Gastroesophageal sphincter (tissue), 4 donors: ENCODE measurements around the gene AKAP12. TPM values are rescaled to one million over a fixed set of nuclear protein-coding genes. Genes with fewer than 3 reads are reported as not detected.

Source experiments
- ATAC-seq: fragments of 150-250 bp; one replicate; pipeline ENCODE4 v1.9.1; 2016; ENCODE audit warnings: mild to moderate bottlenecking, moderate library complexity
- H3K27ac ChIP-seq, 4 donors: fragments of 200-600 bp; sonication (generic) in 3 of 4; 1 replicate in 3 of 4; 2 replicates in 1 of 4; pipeline ENCODE4 v1.5.1; 2016 to 2019
- H3K27me3 ChIP-seq: fragments of 200-600 bp; sonication (generic); one replicate; pipeline ENCODE4 v1.5.1; 2019
- H3K36me3 ChIP-seq, 2 donors: fragments of 200-600 bp; sonication (generic); one replicate each; pipeline ENCODE4 v1.5.1; 2019; ENCODE audit warnings: control low read depth in 1 of 2
- H3K4me1 ChIP-seq, 3 donors: fragments of 200-600 bp; sonication (generic); 1 replicate in 2 of 3; 2 replicates in 1 of 3; pipeline ENCODE4 v1.5.1; 2016 to 2019; ENCODE audit warnings: control low read depth in 2 of 3
- H3K4me3 ChIP-seq, 2 donors: fragments of 200-600 bp; sonication (generic); one replicate each; pipeline ENCODE4 v1.5.1; 2019; ENCODE audit warnings: mild to moderate bottlenecking in 1 of 2, moderate library complexity in 1 of 2
- H3K9me3 ChIP-seq, 3 donors: fragments of 200-600 bp; sonication (generic); one replicate each; pipeline ENCODE4 v1.5.1; 2017 to 2019; ENCODE audit warnings: control low read depth in 2 of 3
- CTCF ChIP-seq, 4 experiments: fragments of 200-600 bp in 2 of 4; fragments of 450-650 bp in 2 of 4; sonication (generic) in 1 of 4; IDR thresholded peaks; one replicate each; pipeline ENCODE4 v1.5.1; 2017 to 2019; ENCODE audit warnings: antibody characterized with exemption in 4 of 4, mild to moderate bottlenecking in 2 of 4, moderate library complexity in 2 of 4
- EP300 ChIP-seq: sonication (generic); formaldehyde crosslinking; IDR thresholded peaks from one replicate; pipeline ENCODE4 v1.6.1; 2017; ENCODE audit warnings: antibody characterized with exemption, mild to moderate bottlenecking
- POLR2A ChIP-seq, 2 donors: fragments of 450-650 bp; IDR thresholded peaks; one replicate each; pipeline ENCODE4 v1.6.1; 2017; ENCODE audit warnings: antibody characterized with exemption in 2 of 2, mild to moderate bottlenecking in 2 of 2, moderate library complexity in 1 of 2
- POLR2AphosphoS5 ChIP-seq: sonication (generic); formaldehyde crosslinking; IDR thresholded peaks from one replicate; pipeline ENCODE4 v1.6.1; 2017; ENCODE audit warnings: antibody characterized with exemption
- WGBS, 2 donors: methylation state at CpG; one replicate each; pipeline ENCODE4 v1.1.5; 2018; ENCODE audit warnings: low coverage in 1 of 2; 5-methylcytosine and 5-hydroxymethylcytosine counted together
- total RNA-seq, 4 donors: library from RNA; depleted of rRNA; stranded (reverse); fragments of >200 nt; gene quantifications; one replicate each; pipeline ENCODE4 v1.1.0, GENCODE V29; 2016

Gene AKAP12
- total RNA-seq, 4 donors from 2014 or later = 150 to 245 (median 185) TPM

GRCh38 chr6:151232899-151233298, 6.9 kb upstream of the AKAP12 start:
- Histone ChIP-seq H3K4me1 (no peaks in the 10 kb centered on the region), H3K27me3 (no peaks in the 10 kb centered on the region), H3K4me3 (no peak overlapping the region), H3K27ac (no peak overlapping the region), H3K36me3 (no peaks in the 10 kb centered on the region), H3K9me3 (no peaks in the 10 kb centered on the region)
- WGBS, 2 donors = 80% methylated on average over 1 of the region's 1 CpG
- TF ChIP-seq EP300 (no peak), POLR2A (IDR thresholded peaks at IDR 0.05) (no peak), CTCF (IDR thresholded peaks at IDR 0.05) (no peak), POLR2AphosphoS5 (no peak)
- ATAC-seq = no peak

DNA sequence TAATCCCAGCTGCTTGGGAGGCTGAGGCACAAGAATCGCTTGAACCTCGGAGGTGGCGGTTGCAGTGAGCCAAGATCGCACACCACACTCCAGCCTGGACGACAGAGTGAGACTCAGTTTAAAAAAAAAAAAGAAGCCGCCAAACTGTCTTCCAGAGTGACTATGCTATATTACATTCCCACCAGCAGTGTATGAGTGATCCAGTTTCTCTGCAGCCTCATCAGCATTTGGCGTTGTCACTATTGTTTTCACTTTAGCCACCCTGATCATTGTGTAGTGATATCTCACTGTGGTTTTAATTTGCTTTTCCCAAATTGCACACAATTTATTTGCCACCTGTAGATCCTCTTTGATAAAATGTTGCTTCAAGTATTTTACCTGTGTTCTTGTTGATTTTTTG, 6.0 kb upstream of the AKAP12 start:
- 88 to 97% methylated on average over 2 to 7 of the region's 7 CpGs for WGBS, 2 donors
- TF ChIP-seq EP300 (no peak), POLR2AphosphoS5 (no peak), CTCF (IDR thresholded peaks at IDR 0.05) (no peak), POLR2A (IDR thresholded peaks at IDR 0.05) (no peak)
- no peak overlapping the region for H3K4me3 ChIP-seq
- no peaks in the 10 kb centered on the region for H3K36me3 ChIP-seq
- ATAC-seq = no peak
- no peaks in the 10 kb centered on the region for H3K9me3 ChIP-seq
- no peaks in the 10 kb centered on the region for H3K4me1 ChIP-seq
- no peak overlapping the region for H3K27ac ChIP-seq
- no peaks in the 10 kb centered on the region for H3K27me3 ChIP-seq

GRCh38 chr6:151236668-151237401, 2.9 kb upstream of the AKAP12 start:
- Histone ChIP-seq H3K27me3 (no peaks in the 10 kb centered on the region), H3K27ac (no peak overlapping the region), H3K36me3 (no peaks in the 10 kb centered on the region), H3K4me1 (peaks cover 0 to 11% (median 0%) of the 10 kb centered on the region in 3 donors), H3K4me3 (no peak overlapping the region), H3K9me3 (no peaks in the 10 kb centered on the region)
- WGBS, 2 donors = 73 to 94% methylated on average over 6 of the region's 6 CpGs
- ATAC-seq = no peak
- TF ChIP-seq POLR2AphosphoS5 (no peak), POLR2A (IDR thresholded peaks at IDR 0.05) (no peak), EP300 (no peak), CTCF (IDR thresholded peaks at IDR 0.05) (no peak)

DNA sequence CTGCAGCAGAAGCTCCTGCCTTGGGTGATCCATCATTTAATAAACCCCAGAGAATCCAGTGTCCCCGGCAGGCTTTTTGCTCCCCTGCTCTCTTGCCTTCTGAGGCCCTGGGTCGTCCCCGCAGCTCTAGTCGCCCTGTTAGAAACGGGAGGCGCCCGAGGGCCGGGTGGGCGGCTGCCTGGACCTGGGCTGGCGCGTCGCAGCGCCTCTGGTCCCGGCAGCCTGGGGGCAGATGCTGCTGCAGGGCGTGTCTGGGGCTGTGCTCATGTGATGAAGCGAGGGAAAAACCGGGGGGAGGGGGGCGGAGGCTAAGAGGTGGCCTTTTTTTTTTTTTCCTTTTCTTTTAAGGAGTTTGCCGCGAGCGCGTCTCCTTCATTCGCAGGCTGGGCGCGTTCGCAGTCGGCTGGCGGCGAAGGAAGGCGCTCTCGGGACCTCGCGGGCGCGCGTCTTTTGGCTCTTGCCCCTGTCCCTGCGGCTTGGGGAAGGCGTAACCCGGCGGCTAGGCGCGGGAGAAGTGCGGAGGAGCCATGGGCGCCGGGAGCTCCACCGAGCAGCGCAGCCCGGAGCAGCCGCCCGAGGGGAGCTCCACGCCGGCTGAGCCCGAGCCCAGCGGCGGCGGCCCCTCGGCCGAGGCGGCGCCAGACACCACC, 394 bp downstream of the AKAP12 start:
- 0% methylated on average over 28 of the region's 60 CpGs; no CpG with 5 or more reads in 1 of the 2 donors for WGBS, 2 donors
- Histone ChIP-seq H3K36me3 (no peaks in the 10 kb centered on the region), H3K4me1 (peaks cover 0 to 32% (median 0%) of the 10 kb centered on the region in 3 donors), H3K27me3 (no peaks in the 10 kb centered on the region), H3K9me3 (no peaks in the 10 kb centered on the region), H3K27ac (peak overlapping the region; percentile 90 to 97 (median 96)), H3K4me3 (peak overlapping the region; percentile 89 to 94)
- TF ChIP-seq POLR2AphosphoS5 = peak; percentile 97
- peak; percentile 87 to 91 for TF ChIP-seq POLR2A (IDR thresholded peaks at IDR 0.05)
- peak in 2 of 4 experiments; percentile 31 to 67 for TF ChIP-seq CTCF (IDR thresholded peaks at IDR 0.05)
- TF ChIP-seq EP300 = no peak
- ATAC-seq = peak; percentile 88
